ENCODE data around the gene RAB3GAP1. TPM values are rescaled to one million over a fixed set of nuclear protein-coding genes. Genes with fewer than 3 reads are reported as not detected.

The RAB3GAP1 gene
- total and polyA plus RNA-seq, 12 donors: 17.5 to 64.2 (median 50.9) TPM

DNA sequence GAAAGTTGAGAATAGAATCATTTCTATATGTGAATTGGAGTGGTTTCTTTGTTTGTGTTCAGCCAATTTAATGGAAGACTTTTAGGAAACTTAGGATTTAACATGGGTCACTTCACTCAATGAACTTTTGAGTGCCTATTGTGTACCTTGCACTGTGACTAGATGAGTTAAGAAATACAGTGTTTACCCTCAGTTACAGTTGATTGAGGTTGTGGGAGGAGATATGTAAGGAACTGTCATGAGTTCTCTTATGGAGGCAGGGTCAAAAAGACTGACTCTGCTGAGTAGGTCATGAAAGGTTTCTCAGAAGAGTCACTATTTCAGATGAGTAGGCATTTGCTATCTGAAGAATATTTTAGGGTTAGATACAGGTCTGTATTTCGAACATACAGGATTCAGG, 98.6 kb downstream of the RAB3GAP1 start:
- WGBS, 2 donors: 73 to 79% methylated on average over 1 of the region's 1 CpG
- Histone ChIP-seq H3K27ac (no peak overlapping the region), H3K36me3 (peaks cover 0 to 64% (median 28%) of the 10 kb centered on the region in 9 donors), H3K4me1 (peaks cover 0 to 14% (median 5%) of the 10 kb centered on the region in 9 donors), H3K27me3 (no peaks in the 10 kb centered on the region), H3K9me3 (no peaks in the 10 kb centered on the region), H3K4me3 (no peak overlapping the region)
- DNase-seq (no peak), ATAC-seq (no peak)
- TF ChIP-seq, protein P1, sequence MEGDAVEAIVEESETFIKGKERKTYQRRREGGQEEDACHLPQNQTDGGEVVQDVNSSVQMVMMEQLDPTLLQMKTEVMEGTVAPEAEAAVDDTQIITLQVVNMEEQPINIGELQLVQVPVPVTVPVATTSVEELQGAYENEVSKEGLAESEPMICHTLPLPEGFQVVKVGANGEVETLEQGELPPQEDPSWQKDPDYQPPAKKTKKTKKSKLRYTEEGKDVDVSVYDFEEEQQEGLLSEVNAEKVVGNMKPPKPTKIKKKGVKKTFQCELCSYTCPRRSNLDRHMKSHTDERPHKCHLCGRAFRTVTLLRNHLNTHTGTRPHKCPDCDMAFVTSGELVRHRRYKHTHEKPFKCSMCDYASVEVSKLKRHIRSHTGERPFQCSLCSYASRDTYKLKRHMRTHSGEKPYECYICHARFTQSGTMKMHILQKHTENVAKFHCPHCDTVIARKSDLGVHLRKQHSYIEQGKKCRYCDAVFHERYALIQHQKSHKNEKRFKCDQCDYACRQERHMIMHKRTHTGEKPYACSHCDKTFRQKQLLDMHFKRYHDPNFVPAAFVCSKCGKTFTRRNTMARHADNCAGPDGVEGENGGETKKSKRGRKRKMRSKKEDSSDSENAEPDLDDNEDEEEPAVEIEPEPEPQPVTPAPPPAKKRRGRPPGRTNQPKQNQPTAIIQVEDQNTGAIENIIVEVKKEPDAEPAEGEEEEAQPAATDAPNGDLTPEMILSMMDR (IDR thresholded peaks at IDR 0.05): no peak
- intact Hi-C loops (cut with DNase I): no loop called here

DNA sequence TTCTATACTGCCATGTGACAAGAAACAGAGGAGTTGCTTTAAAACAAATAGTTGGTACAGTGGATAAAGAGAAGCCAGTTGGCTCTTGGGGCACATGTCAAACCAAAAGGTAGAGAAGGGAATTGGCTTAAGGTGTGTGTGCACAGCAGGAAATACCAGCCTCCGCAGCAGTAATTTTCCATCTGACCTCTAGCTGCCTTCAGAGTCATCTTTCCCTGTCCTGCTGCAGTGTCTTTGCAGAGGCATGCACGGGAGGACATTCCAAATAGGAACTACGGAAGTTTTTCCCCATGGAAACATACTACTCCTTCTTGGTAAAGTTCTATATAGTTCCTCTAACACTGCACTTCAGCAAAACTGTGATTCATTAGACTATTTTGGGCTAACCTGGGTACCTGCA, 99.5 kb downstream of the RAB3GAP1 start:
- DNase-seq: no peak
- no peaks in the 10 kb centered on the region for H3K27me3 ChIP-seq
- peaks cover 0 to 73% (median 28%) of the 10 kb centered on the region in 9 donors for H3K36me3 ChIP-seq
- intact Hi-C loops (cut with DNase I): no loop called here
- TF ChIP-seq, protein P1 (IDR thresholded peaks at IDR 0.05): no peak
- no peaks in the 10 kb centered on the region for H3K9me3 ChIP-seq
- no peak overlapping the region for H3K27ac ChIP-seq
- H3K4me1 ChIP-seq: peaks cover 0 to 14% (median 5%) of the 10 kb centered on the region in 9 donors
- 61 to 68% methylated on average over 3 of the region's 3 CpGs for WGBS, 2 donors
- ATAC-seq: peak in 2 of 8 donors; percentile 31 to 66
- no peak overlapping the region for H3K4me3 ChIP-seq

DNA sequence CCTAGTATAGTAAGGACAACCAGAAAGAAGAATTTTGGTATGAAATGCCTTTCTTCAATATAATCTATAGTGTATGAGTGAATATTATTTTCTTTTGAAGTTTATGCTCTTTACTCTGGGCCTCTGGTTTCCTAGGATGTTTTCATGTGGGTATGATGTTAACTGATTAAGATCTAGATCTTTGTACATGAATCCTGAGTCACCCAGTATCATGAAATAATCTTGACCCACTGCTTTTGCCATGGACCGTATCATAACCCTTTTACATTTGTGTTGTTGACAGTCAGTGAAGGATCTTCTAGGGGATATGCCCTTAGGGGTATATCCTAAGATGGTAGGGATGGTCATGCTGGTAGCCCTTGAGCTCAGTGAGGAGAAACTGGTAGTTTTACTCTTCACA, 100.3 kb downstream of the RAB3GAP1 start:
- H3K36me3 ChIP-seq: peaks cover 0 to 80% (median 32%) of the 10 kb centered on the region in 9 donors

DNA sequence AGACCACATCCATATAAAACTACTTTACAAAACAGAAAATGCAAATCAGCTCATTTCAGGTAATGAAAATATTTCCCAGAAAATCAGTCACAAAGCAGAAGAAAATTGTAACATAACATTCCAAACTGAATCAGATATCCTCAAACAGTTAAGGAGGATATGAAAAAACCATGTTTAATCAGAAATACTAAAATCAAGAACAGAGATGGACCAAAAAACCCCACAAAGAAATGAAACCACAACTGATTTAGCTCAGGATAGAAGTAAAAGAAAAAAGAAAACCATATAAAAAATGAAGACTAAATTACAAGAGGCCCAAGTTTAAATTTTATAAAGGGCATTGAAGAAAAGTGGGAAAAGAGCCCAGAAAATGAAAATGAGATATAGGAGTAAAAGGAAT, 102.9 kb downstream of the RAB3GAP1 start:
- DNase-seq: no peak
- H3K27me3 ChIP-seq: no peaks in the 10 kb centered on the region
- H3K4me3 ChIP-seq: no peak overlapping the region
- H3K36me3 ChIP-seq: peaks cover 0 to 100% (median 40%) of the 10 kb centered on the region in 9 donors
- no peak overlapping the region for H3K27ac ChIP-seq
- intact Hi-C loops (cut with DNase I): no loop called here
- TF ChIP-seq, protein P1 (IDR thresholded peaks at IDR 0.05): no peak
- no peaks in the 10 kb centered on the region for H3K9me3 ChIP-seq
- no peak for ATAC-seq
- peaks cover 0 to 5% (median 0%) of the 10 kb centered on the region in 9 donors for H3K4me1 ChIP-seq

More for the DNA sequence above, 100.3 kb downstream of the RAB3GAP1 start:
- Histone ChIP-seq H3K27ac (no peak overlapping the region), H3K4me3 (no peak overlapping the region), H3K4me1 (peaks cover 0 to 14% (median 5%) of the 10 kb centered on the region in 9 donors), H3K9me3 (no peaks in the 10 kb centered on the region), H3K27me3 (no peaks in the 10 kb centered on the region)
- WGBS, 2 donors: 94 to 97% methylated on average over 1 of the region's 1 CpG
- DNase-seq (no peak), ATAC-seq (no peak)
- TF ChIP-seq, protein P1 (IDR thresholded peaks at IDR 0.05): no peak
- intact Hi-C loops (cut with DNase I): no loop called here

All from heart right ventricle (tissue), 16 donors.